Liver (tissue), 9 donors: ENCODE measurements around the gene LHX3. TPM values are rescaled to one million over a fixed set of nuclear protein-coding genes. Genes with fewer than 3 reads are reported as not detected.

ENCODE experiments used
- DNase-seq: peaks from one replicate; pipeline ENCODE4 v3.0.0-alpha.2; 2017; ENCODE audit warnings: low spot score
- H3K27ac ChIP-seq, 2 donors: one replicate each; pipeline ENCODE4 v1.7.0; 2013; ENCODE audit warnings: inconsistent platforms in 2 of 2, low read length in 2 of 2, control low read depth in 1 of 2, low read depth in 1 of 2, mild to moderate bottlenecking in 1 of 2
- H3K27me3 ChIP-seq, 4 donors: one replicate each; pipeline versions ENCODE4 v1.6.1 to v1.7.0; 2013; ENCODE audit warnings: low read length in 3 of 4, inconsistent platforms in 1 of 4, mild to moderate bottlenecking in 1 of 4, moderate library complexity in 1 of 4; ENCODE audit not compliant: control insufficient read depth in 4 of 4, insufficient read depth in 4 of 4
- H3K36me3 ChIP-seq, 4 donors: one replicate each; pipeline versions ENCODE4 v1.6.1 to v1.7.0; 2013; ENCODE audit warnings: low read length in 3 of 4, mild to moderate bottlenecking in 3 of 4, low read depth in 1 of 4, moderate library complexity in 1 of 4; ENCODE audit not compliant: control insufficient read depth in 4 of 4, insufficient read depth in 3 of 4
- H3K4me1 ChIP-seq, 4 donors: one replicate each; pipeline versions ENCODE4 v1.6.1 to v1.7.0; 2013; ENCODE audit warnings: low read length in 3 of 4, mild to moderate bottlenecking in 3 of 4, moderate library complexity in 1 of 4; ENCODE audit not compliant: control insufficient read depth in 4 of 4, insufficient read depth in 4 of 4
- H3K4me3 ChIP-seq, 3 donors: one replicate each; pipeline versions ENCODE4 v1.6.1 to v1.7.0; 2013; ENCODE audit warnings: low read length in 3 of 3, control low read depth in 1 of 3, low read depth in 1 of 3, mild to moderate bottlenecking in 1 of 3
- H3K9ac ChIP-seq, 2 donors: one replicate each; pipeline ENCODE4 v1.7.0; 2013; ENCODE audit warnings: low read length in 2 of 2, mild to moderate bottlenecking in 2 of 2, moderate library complexity in 2 of 2, control low read depth in 1 of 2, low read depth in 1 of 2
- H3K9me3 ChIP-seq, 4 donors: one replicate each; pipeline versions ENCODE4 v1.6.1 to v1.7.0; 2013; ENCODE audit warnings: low read length in 3 of 4; ENCODE audit not compliant: control insufficient read depth in 4 of 4
- ATF3 ChIP-seq: IDR thresholded peaks from 2 replicates; pipeline ENCODE4 v1.6.1; 2016; ENCODE audit warnings: antibody characterized with exemption
- CTCF ChIP-seq: fragments of 150-350 bp; IDR thresholded peaks from 2 replicates; pipeline ENCODE4 v1.5.1; 2017; ENCODE audit warnings: improper control_type of control experiment, low read depth, low read length; ENCODE audit not compliant: missing input control
- EGR1 ChIP-seq, 2 donors: IDR thresholded peaks; 2 replicates each; pipeline ENCODE4 v1.6.1; 2016 to 2018; ENCODE audit warnings: antibody characterized with exemption in 2 of 2, low read depth in 2 of 2
- FOXA1 ChIP-seq: IDR thresholded peaks from 2 replicates; pipeline ENCODE4 v1.6.1; 2016; ENCODE audit warnings: antibody characterized with exemption
- FOXA2 ChIP-seq: IDR thresholded peaks from 2 replicates; pipeline ENCODE4 v1.6.1; 2016; ENCODE audit warnings: antibody characterized with exemption
- GABPA ChIP-seq, 2 donors: IDR thresholded peaks in 1 of 2; conservative IDR thresholded peaks in 1 of 2; 2 replicates each; pipeline ENCODE4 v1.6.1; 2016; ENCODE audit warnings: antibody characterized with exemption in 2 of 2, mild to moderate bottlenecking in 1 of 2, moderate library complexity in 1 of 2
- HNF4A ChIP-seq, 2 donors: conservative IDR thresholded peaks; 2 replicates each; pipeline ENCODE4 v1.6.1; 2016; ENCODE audit warnings: antibody characterized with exemption in 2 of 2, mild to moderate bottlenecking in 2 of 2
- HNF4G ChIP-seq: IDR thresholded peaks from 2 replicates; pipeline ENCODE4 v1.6.1; 2016; ENCODE audit warnings: antibody characterized with exemption
- JUND ChIP-seq, 2 donors: IDR thresholded peaks; 2 replicates each; pipeline ENCODE4 v1.6.1; 2016; ENCODE audit warnings: antibody characterized with exemption in 2 of 2
- MAX ChIP-seq: IDR thresholded peaks from 2 replicates; pipeline ENCODE4 v1.6.1; 2016; ENCODE audit warnings: antibody characterized with exemption
- NR2F2 ChIP-seq: IDR thresholded peaks from 2 replicates; pipeline ENCODE4 v1.6.1; 2016; ENCODE audit warnings: antibody characterized with exemption
- RAD21 ChIP-seq, 2 donors: IDR thresholded peaks; 2 replicates each; pipeline ENCODE4 v1.6.1; 2016; ENCODE audit warnings: antibody characterized with exemption in 2 of 2, mild to moderate bottlenecking in 2 of 2
- REST ChIP-seq: IDR thresholded peaks from 2 replicates; pipeline ENCODE4 v1.6.1; 2016; ENCODE audit warnings: antibody characterized with exemption, mild to moderate bottlenecking
- RXRA ChIP-seq, 2 donors: IDR thresholded peaks; 2 replicates each; pipeline ENCODE4 v1.6.1; 2017 to 2018; ENCODE audit warnings: antibody characterized with exemption in 2 of 2, mild to moderate bottlenecking in 1 of 2
- SP1 ChIP-seq: IDR thresholded peaks from 2 replicates; pipeline ENCODE4 v1.6.1; 2018; ENCODE audit warnings: antibody characterized with exemption, mild to moderate bottlenecking
- TAF1 ChIP-seq: conservative IDR thresholded peaks from 2 replicates; pipeline ENCODE4 v1.6.1; 2016; ENCODE audit warnings: antibody characterized with exemption, mild to moderate bottlenecking
- YY1 ChIP-seq: IDR thresholded peaks from 2 replicates; pipeline ENCODE4 v1.6.1; 2016; ENCODE audit warnings: antibody characterized with exemption, mild to moderate bottlenecking
- ZBTB33 ChIP-seq: IDR thresholded peaks from 2 replicates; pipeline ENCODE4 v1.6.1; 2016; ENCODE audit warnings: antibody characterized with exemption
- WGBS: extraction: QIAGEN DNeasy Blood & Tissue Kit; methylation state at CpG from one replicate; pipeline ENCODE4 v1.1.7; 2013; 5-methylcytosine and 5-hydroxymethylcytosine counted together
- polyA plus RNA-seq, 2 donors: library from polyadenylated mRNA; stranded (reverse) in 1 of 2; unstranded in 1 of 2; fragments of 200-250 nt in 1 of 2; fragments of >200 nt in 1 of 2; fragmentation: Nextera tagmentation in 1 of 2; extraction: Ambion mirVana in 1 of 2; gene quantifications; one replicate each; pipeline versions ENCODE4 v1.2.1 to v1.2.3, GENCODE V29; 2013 to 2015
- total RNA-seq, 2 donors: library from RNA; depleted of rRNA; stranded (reverse); fragments of >200 nt; gene quantifications; one replicate each; pipeline ENCODE4 v1.2.3, GENCODE V29; 2014
- donor health status: healthy.
- donor health status: healthy.
- donor health status: healthy.
- donor health status: healthy.
- donor health status: healthy.

LHX3 gene
- total and polyA plus RNA-seq, 4 donors: not detected

GRCh38 chr9:136209232-136209631 lies 4.3 kb upstream of the LHX3 start:
- Histone ChIP-seq H3K4me1 (peaks cover 0 to 10% (median 5%) of the 10 kb centered on the region in 4 donors), H3K36me3 (peaks cover 4 to 34% (median 11%) of the 10 kb centered on the region in 4 donors), H3K27me3 (peaks cover 0 to 2% (median 0%) of the 10 kb centered on the region in 4 donors), H3K27ac (no peak overlapping the region), H3K9me3 (peaks cover 0 to under 1% (median 0%) of the 10 kb centered on the region in 4 donors), H3K4me3 (no peak overlapping the region), H3K9ac (no peak overlapping the region)
- 97% methylated on average over 17 of the region's 17 CpGs for WGBS
- DNase-seq: no peak
- no peak for TF ChIP-seq RAD21 (IDR thresholded peaks at IDR 0.05)
- no peak for TF ChIP-seq MAX
- TF ChIP-seq RXRA (IDR thresholded peaks at IDR 0.05): no peak
- no peak for TF ChIP-seq ZBTB33
- TF ChIP-seq HNF4A (conservative IDR thresholded peaks at IDR 0.05): no peak
- no peak for TF ChIP-seq SP1
- no peak for TF ChIP-seq NR2F2
- TF ChIP-seq JUND (IDR thresholded peaks at IDR 0.05): no peak
- no peak for TF ChIP-seq REST
- no peak for TF ChIP-seq FOXA2
- TF ChIP-seq CTCF: no peak
- TF ChIP-seq TAF1: no peak
- no peak for TF ChIP-seq FOXA1

- H3K9ac ChIP-seq: no peak overlapping the region
- H3K27me3 ChIP-seq: peaks cover 0 to 4% (median 1%) of the 10 kb centered on the region in 4 donors
- no peak overlapping the region for H3K4me3 ChIP-seq
- 95% methylated on average over 17 of the region's 17 CpGs for WGBS
- no peaks in the 10 kb centered on the region for H3K9me3 ChIP-seq
- no peak overlapping the region for H3K27ac ChIP-seq
- peaks cover 0 to 10% (median 5%) of the 10 kb centered on the region in 4 donors for H3K4me1 ChIP-seq
- no peak for DNase-seq
- TF ChIP-seq RAD21 (IDR thresholded peaks at IDR 0.05) (no peak), YY1 (no peak), GABPA (IDR thresholded peaks at IDR 0.05 in 1 of 2, conservative IDR thresholded peaks at IDR 0.05 in 1 of 2) (no peak), ZBTB33 (no peak), MAX (no peak), ATF3 (no peak), HNF4G (no peak), TAF1 (no peak), NR2F2 (no peak), RXRA (IDR thresholded peaks at IDR 0.05) (no peak), CTCF (no peak), FOXA1 (no peak), FOXA2 (no peak), EGR1 (IDR thresholded peaks at IDR 0.05; ENCODE audit: low read depth in 2 of 2) (no peak)
- peaks cover 2 to 29% (median 8%) of the 10 kb centered on the region in 4 donors for H3K36me3 ChIP-seq
These were observed 3.7 kb upstream of the LHX3 start for GRCh38 chr9:136208675-136209074.
